C4-2B (cell line): ENCODE data around the gene RPS2.

ENCODE experiments used
- ZFX ChIP-seq: fragments of 450-650 bp; IDR thresholded peaks from 2 replicates; pipeline ENCODE4 v1.6.1; 2017
- TF ChIP-seq, protein P1 (sequence below): fragments of 450-650 bp; conservative IDR thresholded peaks from 2 replicates; pipeline ENCODE4 v1.5.1; 2017; ENCODE audit warnings: mild to moderate bottlenecking

DNA sequence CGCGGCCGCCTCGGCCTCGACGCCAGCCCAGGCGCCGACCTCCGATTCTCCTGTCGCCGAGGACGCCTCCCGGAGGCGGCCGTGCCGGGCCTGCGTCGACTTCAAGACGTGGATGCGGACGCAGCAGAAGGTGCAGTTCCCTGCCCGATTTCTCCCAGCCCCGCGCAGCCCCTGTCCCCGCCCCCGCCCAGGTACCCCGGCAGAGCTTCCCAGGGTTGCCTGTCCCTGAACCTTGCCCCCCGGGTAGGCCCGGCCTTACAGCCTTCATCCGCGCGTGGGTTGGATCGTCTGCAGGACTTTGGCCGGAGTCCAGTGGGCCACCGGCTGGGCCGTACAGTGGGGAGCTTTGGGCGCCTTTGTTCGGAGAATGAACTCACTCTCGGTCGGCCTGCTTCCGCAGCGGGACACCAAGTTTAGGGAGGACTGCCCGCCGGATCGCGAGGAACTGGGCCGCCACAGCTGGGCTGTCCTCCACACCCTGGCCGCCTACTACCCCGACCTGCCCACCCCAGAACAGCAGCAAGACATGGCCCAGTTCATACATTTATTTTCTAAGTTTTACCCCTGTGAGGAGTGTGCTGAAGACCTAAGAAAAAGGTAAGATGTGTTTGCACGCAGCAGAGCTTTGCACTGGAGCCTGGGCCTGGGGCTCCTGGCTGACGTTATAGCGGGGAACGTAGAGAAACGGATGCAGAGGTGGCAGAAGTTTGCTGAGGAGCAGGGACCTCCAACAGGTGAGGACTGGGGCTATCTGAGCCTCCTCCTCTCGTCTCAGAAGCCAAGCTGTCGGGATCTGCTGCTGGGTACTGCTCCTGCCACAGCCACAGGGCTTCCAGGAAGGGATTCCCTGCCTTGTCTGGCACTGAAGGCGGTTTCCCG, 20.0 kb upstream of the RPS2 start:
- TF ChIP-seq, protein P1, sequence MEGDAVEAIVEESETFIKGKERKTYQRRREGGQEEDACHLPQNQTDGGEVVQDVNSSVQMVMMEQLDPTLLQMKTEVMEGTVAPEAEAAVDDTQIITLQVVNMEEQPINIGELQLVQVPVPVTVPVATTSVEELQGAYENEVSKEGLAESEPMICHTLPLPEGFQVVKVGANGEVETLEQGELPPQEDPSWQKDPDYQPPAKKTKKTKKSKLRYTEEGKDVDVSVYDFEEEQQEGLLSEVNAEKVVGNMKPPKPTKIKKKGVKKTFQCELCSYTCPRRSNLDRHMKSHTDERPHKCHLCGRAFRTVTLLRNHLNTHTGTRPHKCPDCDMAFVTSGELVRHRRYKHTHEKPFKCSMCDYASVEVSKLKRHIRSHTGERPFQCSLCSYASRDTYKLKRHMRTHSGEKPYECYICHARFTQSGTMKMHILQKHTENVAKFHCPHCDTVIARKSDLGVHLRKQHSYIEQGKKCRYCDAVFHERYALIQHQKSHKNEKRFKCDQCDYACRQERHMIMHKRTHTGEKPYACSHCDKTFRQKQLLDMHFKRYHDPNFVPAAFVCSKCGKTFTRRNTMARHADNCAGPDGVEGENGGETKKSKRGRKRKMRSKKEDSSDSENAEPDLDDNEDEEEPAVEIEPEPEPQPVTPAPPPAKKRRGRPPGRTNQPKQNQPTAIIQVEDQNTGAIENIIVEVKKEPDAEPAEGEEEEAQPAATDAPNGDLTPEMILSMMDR: no peak
- peak; percentile 96 for TF ChIP-seq ZFX
